Hematopoietic multipotent progenitor cell treated with erythropoietin and hydrocortisone succinate and interleukin-3 and kit ligand, for 8 days (in vitro differentiated cells): ENCODE results near the gene PRKAG1.

Source experiments
- DNase-seq: peaks from one replicate; pipeline ENCODE4 v3.0.0-alpha.2; 2015

The PRKAG1 gene

DNA sequence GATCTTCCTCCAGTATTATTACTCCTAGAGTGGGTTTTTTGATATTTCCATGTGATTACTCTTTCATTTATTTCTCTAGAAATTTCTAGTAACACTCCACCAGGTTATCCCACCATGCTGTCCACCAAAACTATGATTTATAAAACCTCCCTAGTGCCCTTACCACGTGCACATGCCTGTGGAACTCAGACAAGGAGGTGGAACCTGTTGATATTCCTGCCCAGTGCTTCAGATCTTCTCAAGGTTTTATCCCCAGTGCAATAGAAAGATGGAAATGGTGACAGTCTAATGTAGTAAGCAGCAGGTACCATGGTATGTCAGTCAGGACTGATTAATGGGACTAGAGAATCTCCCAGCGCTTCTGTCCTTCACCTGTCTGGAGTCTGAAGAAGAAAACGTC, 57.7 kb downstream of the PRKAG1 start:
- DNase-seq = no peak

DNA sequence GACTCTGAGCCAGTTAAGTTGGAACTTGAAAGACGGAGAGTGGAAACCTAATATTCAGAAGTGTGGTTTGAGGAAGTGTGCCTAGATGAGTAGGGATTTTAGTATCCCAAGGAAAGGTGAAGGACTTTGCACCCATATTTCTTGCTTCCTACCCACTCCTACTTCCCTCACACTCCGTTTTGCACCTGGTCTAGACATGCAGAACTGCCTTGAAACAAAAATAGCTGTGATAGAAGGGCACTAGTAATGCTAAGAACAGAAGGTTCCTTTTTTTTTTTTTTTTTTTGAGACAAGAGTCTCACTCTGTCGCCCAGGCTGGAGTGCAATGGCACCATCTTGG, 60.6 kb downstream of the PRKAG1 start:
- no peak for DNase-seq

DNA sequence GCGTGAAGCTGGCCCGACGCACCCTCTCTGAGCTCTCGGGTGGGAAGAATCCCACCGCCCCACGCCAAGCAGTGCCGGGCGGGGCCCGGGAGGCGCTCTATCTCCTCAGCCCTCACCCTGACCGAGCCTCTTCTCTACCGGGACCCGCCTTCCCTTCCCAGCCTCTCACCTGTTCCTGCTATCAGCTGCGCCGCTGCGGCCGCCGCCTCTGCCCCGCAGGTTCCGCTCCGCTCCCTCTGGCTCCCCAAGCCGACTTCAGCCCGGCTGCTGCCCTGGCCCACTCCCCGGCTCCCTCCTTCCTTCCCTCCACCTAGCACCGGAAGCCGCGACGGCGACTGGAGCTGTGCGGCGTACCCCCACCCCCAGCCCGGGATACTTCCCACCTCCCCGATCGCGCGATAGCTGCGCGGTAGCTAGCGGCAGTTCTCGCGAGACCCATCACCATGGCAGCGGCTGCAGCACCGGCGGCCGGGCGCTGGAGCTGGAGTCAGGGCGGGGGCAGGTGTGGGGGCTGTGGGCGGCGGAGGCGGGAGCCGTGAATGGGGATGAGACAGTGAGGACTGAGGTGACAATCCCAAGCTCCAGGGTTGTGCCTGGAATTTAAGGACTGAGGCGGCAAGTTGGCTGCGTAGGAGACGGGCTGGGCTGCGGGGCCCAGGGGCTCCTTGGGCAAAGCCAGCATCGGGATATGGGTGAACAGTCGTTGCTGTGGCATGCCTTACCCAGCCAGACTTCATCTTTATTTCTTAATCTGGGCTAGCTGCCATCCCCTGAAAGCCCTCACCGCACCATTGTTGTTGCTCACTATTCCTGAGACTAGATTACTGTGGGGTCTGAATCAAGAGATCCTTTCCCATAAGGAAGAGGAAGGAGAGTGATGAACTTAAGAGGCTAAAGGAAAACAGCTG, 61.2 kb downstream of the PRKAG1 start, which contains the start of gene ARF3:
Gene ARF3, minus strand, starts transcription at position 347 of the 908 bp plus-strand sequence. CDS start 16,392 bp downstream, outside the sequence.
- peak; percentile 87 for DNase-seq

DNA sequence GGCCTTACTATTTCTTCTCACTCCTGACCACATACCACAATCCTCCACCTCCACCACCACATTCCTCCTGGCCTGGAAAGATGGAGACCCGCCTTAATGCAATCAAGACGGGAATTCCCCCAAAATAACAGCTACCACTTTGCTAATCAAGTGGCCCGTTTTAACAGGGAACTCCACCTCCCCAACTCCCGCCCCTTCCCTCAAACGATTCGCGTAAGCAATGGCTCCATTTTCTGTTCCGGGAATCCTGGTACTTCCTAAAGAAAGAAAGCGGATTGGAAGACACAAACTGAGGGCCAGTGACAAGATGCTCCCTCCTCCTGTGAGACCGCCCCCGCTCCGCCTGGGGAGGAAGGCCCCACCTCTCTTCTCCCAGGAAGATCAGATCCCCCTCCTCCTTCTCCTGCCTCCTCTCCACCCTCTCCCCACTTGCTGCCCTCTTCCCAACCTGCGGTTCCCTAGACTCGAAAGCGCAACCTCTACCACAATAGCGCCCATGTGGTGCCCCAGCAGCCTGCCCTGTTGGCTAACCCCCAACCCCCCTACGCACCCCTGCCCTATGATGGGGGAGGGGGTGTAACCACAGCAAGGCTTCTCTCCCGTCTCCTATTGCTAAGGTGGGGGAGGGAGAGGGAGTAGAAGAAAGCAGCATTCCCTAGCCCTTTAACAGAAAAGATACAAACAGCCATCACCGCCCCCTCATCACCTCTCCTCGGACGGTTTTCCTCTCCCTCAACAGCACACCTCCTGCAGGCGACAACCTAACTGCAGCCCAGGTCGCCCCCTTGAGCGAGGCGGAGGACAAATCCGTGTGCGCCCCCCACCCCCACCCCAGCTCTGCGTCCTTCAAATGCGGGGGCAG, 62.1 kb downstream of the PRKAG1 start:
- peak; percentile 89 for DNase-seq

DNA sequence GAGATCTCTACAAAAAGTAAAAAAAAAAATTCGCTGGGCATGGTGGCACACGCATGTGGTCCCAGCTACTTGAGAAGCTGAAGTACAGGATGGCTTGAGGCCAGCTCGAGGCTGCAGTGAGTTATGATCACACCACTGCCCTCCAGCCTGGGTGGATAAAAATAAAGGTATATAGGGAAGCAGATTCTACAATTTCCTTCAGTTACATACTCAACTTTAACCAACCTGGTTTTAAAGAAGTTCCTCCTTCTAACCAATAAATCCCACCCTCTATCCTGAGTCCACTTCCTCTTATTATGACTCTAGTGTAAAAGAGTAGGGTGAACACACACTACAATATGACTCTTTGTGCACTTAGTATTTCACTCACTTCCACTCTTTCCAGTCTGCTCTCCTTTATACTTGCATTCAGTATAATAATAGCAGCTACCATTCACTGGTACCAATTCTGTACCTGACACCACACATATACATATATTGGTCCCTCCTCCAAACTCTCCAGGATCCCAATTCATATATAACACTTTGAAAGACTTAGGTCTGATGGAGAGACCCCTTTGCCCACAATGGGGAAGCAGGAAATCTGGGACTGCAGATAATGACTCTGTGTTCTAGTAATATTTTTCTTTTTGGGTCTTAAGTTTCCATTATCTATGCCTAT, 63.6 kb downstream of the PRKAG1 start:
- no peak for DNase-seq

DNA sequence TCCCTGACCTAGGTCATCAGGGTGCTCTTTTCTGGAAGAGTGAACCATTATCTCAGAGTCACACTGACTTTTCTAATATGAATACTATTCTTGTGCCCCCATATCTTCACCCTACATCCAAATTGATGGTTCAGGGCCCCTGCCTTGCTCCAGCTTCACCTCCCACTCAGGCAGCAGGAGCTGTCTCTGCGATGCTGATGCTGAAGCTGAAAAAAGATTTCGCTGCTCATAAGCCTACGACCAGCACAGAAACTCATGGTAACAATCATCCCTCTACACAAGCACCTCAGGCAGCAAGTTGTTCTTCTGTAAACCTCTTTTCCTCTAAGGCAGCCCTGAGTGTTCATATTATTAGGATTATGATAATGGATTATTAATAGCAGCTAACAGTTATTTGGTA, 64.5 kb downstream of the PRKAG1 start:
- no peak for DNase-seq

DNA sequence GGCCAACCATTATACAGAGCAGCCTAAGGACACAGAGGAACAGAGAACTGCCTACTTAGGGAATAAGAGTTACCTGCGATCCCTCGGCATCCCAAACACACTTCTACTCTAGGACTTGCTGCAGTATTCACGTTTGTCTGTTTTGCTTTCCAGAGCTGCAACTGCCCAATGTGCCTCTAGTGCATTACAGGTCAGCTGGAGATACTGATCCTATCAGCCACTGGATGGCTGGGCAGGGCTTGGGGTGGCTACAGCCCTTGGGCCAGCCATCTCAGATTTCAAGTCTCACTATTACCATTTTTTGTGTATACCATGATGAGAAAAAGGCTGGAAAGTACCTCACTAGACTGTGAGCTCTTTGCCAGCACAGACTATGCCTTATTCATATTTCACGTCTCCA, 65.9 kb downstream of the PRKAG1 start:
- no peak for DNase-seq
